ENCODE measurements around the gene PLEKHG3.

Gene PLEKHG3

DNA sequence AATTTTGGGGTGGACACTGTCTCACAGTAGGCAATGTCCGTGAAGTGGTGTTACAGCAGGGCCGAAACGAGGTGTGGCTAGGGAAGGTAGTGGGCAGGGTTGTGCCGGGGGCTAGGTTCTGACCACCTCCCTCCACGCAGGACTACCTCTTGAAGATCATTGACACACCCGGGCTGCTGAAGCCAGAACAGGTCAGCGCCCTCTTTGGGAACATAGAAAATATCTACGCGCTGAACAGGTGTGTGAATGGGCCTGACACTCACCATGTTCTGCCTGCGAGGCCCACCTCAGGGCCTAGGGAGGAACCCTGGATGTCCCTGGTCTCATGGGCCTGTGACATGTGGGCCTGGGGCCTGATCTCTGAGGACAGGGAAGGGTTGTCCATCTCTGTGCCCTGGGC is 24.6 kb downstream of the PLEKHG3 start:
- DNase-seq: no peak

DNA sequence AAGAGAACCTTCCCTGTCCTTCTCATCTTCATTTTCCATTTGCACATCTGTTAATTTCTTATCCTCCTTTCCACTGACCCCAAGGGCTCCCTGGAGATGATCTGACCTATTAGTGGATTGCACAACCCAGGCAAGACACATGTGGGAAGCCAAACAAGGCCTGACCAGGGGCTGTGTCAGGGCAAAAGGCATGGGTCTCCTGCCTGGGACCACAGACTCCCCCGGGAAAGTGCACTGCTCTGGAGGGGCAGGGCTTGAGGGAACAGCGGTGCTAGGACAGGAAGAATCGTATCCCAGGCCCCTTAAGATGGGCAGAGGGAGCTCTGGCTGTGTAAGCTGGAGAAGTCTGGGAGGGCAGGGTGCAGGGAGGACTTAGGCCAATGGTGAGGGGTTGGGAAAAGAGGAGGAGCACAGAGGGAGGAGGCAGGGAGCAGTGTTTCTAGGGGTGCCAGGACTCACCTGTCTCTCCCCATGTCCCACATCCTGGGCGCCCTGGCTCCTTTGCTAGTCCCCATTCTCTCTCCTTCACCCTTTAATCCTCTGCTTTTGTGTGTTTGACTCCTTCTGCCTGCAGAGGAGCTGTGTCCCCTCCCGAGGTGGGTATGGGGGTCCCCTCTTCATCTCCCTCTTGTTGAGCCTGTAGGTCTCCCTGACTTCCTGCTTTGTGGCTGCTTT is 25.3 kb downstream of the PLEKHG3 start:
- no peak for DNase-seq

DNA sequence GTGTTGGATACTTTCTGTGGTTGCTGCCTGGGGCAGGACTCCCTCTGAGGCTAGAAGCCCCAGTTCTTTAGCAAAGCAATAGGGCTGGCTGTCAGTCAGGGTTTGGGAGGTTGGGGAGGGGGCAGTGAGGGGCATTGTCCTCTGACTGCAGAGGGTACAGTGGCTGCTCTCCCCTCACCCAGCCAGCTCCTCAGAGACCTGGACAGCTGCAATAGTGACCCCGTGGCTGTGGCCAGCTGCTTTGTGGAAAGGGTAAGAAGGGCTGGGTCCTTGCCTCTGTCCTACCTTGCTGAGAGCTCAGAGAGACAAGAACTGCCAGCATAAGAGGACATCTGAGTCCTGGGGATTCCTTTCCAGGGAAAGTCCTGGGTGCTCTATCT is 25.8 kb downstream of the PLEKHG3 start:
- DNase-seq: no peak

DNA sequence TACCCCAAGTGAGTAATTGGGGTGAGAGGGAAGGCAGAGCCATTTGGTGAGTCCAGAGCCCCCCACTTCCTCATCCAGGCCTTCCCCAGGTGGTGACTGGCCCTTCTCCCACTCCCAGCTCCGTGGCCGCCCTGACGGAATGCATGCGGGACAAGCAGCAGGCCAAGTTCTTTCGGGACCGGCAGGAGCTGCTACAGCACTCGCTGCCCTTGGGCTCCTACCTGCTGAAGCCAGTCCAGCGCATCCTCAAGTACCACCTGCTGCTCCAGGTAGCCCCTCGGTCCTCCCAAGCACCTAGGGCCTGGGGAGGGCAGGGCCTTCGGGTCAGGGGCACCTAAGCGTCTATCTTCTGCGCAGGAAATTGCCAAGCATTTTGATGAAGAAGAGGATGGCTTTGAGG is 26.5 kb downstream of the PLEKHG3 start:
- no peak for DNase-seq

DNA sequence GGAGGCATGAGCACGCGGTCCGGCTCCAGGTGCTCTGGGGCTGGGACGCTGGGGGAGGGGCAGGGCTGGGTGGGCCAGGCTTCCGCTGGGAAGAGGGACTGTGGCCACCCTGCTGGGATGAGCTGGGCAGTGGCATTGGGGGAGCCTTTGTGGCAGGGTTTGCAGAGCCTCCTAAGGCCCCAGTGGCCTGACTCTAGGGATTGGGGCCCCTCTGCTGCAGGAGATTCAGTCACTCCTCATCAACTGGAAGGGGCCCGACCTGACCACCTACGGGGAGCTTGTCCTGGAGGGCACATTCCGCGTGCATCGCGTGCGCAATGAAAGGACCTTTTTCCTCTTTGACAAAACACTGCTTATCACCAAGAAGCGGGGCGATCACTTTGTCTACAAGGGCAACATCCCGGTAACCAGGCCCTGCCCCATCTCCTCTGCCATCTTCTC is 26.9 kb downstream of the PLEKHG3 start:
- no peak for DNase-seq

DNA sequence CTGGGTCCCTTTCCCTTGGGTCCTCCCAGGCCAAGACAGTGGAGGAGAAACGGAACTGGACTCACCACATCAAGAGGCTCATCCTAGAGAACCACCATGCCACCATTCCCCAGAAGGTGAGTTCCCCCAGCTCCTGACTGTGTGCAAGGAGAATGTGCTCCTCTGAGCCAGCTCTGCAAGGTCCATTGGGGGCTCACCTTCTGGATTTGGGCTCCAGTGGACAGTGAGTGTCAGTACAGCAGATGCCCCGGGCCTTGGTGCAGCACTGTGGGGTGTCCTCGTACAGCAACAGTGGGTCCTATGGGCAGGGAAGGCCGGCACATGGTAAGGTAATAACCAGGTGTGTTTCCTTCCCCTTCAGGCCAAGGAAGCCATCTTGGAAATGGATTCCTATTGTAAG is 27.8 kb downstream of the PLEKHG3 start:
- no peak for DNase-seq

DNA sequence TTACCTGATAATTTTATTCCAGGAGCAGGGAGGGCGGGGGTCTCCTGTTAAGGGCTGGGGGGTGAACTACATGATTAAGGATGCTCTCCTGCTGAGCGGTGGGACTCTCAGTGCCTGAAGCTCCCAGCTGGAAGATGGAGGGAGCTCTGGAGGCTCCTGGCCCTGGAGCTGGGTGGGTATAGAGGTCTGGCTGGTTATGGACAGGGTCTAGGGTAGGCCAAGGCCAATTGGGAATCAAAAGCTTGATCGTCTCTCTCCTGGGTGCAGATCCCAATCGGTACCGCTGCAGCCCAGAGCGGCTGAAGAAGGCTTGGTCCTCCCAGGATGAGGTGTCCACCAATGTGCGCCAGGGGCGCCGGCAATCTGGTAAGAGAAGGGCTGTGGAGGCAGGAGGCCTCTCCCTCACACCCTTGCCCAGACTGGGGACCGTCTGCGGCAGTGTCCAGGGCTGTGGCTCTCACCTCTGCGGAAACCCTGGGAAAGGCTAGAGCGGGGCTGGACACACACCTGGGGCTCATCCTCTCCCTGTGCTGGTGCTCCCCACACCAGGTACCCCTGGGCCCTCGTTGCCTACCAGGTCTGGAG is 28.4 kb downstream of the PLEKHG3 start:
- DNase-seq: no peak

DNA sequence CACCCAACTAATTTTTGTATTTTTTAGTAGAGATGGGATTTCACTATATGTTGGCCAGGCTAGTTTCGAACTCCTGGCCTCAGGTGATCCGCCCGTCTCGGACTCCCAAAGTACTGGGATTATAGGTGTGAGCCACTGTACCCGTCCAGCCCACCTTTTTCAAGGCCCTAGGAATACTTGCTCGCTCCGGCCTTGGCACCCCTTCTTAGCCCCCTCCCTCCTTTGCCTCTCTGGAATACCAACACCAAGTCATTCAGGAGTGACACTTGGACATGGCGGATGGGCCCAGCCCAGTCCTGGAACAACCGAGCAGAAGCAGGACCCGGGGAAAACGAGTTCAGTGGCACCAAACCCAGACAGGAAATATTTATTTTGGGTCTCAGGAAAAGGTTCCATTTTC is 29.1 kb downstream of the PLEKHG3 start:
- no peak for DNase-seq

DNA sequence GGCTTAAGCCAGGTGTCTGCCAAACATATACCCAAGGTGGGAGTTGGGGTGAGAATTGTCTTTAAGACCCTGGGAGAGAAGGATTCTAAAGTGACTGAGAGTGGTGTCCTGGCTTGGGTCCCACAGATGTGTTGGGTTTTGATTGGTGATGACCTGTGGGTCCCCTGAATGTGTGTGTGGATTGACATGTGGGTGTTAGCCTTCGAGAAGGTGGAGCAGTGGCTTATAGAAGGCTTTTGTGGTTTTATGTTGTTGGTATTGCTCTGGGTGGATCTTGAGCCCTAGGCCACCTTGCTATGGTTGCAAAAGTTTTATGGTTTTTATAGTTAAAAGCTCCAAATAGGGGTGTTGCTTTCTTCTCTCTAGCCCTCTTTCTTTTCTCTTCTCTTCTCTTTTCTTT is 29.7 kb downstream of the PLEKHG3 start:
- DNase-seq: no peak

DNA sequence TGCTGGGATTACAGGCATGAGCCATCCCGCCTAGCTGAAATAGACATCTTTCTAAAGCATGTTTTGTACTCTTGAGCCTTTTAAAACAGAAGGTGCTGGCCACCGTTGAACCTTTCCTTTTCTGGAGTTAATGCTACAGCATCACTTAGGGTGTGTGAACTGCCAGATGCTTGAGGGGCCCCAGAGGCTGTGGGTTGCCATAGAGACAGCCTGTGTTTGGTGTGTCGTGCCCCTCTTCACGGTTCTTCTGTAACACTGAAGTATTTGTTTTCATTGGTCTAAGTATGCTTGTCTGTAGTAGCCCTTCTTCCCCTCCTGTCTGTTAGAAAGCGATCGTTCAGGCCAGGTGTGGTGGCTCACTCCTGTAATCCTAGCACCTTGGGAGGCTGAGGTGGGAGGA is 30.8 kb downstream of the PLEKHG3 start:
- no peak for DNase-seq

DNA sequence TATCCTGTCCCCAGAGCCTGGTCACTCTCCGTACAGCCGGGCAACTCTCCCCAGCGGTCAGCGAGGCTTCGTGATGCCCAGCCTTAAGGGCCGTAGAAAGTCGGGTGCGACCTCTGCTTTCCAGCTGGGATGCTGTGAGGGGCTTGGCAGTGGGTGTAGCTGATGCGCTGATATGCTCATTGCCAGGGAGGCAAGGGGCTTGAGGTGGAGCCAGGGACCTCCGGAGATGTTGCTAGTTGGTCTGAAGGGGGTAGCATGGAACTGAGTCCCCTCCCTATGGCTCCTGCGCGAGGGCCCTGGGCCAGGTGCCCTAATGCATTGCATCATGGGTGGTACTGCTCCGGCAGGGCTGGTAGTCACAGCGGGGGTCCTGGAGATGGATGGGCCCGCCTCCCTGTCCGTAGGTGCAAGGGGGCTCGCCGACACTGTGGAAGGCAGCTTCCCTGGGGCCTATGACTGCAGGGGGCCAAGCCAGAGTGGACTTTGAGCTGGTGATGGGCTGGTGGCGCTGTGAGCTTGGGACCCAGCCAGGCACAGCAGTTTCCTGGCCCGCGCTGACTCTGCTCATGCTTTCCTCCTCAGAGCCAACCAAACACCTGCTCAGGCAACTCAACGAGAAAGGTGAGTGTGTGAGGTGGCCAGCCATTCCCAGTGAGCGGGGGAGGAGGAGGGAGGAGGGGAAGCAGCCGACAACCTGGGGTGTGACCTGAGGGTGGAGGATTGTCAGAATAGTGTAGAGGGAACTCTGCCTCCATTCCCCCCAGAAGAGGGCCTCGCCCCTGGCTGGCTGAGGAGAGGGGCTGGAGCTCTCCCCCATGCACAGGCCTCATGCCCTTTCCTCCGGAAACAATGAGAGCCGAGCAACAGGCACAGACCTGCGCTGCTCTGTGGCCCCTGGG is 32.3 kb downstream of the PLEKHG3 start:
- no peak for DNase-seq

DNA sequence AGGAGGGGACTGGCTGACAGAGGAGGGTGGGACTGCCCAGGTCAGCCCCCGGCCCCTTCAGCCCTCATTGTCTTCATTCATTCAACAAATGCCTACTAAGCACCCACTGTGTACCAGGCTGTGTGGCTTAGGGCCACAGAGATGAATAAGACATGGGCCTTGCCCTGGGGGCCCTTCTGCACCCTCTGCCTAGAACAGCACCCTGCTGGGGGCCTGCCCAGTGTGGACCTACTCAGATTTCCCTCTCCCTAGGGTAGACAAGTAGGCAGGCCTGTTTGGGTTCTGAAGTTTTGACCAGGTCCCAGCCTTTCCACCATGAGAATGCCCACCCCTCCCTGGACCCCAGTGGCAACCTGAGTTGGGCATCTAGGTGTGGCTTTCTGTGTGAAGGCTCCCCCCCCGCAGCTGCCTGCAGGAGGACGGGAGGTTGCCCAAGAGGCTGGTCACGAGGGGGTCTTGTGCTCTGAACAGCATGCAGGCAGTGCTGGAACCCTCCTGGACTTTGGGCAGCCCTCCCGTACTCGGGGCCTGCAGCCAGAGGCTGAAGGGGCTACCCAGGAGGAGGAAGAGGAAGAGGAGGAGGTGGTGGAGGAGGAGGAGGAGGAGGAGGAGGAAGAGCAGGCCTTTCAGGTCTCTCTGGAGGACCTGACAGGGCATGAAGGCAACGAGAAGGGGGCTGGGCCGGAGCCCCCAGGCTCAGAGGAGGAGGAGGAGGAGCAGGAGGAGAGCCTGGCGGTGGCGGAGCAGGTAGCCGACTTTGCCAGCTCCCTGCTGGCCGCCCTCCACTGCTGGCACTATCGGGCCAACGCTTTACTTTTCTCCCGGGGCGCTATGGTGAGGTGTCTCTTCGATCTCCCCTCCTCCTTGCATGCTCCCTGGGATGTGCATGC is 33.4 kb downstream of the PLEKHG3 start:
- DNase-seq: no peak

DNA sequence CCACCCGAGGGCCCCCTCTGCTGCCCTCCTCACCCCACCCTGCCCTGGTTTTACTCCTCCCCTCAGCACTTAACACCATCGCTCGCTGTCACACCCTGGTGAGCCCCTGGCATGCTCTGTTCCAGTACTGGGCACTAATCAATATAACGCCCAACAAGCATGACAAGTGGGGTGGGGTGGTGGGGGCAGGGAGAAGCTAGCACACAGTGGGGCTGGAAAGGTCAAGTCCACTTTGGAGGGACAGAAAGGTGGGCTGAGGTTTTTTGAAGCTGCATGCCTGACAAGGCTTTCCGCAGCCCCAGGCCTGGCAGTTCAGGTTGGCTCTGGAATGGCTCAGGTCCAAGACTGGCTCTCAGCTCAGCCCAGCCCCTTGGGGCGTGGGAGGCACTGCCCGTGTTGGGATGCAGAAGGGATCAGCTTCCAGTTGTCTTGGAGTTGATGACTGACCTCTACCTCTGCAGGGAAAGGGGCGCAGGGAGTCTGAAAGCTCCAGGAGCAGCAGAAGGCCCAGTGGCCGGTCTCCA is 34.1 kb downstream of the PLEKHG3 start:
- DNase-seq: no peak

DNA sequence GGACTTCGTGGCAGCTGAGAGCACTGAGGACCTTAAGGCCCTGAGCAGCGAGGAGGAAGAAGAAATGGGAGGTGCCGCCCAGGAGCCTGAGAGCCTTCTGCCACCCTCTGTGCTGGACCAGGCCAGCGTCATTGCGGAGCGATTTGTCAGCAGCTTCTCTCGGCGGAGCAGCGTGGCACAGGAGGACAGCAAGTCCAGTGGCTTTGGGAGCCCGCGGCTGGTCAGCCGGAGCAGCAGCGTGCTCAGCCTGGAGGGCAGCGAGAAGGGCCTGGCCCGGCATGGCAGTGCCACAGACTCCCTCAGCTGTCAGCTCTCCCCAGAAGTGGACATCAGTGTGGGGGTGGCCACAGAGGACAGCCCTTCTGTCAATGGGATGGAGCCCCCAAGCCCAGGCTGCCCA is 37.0 kb downstream of the PLEKHG3 start:
- no peak for DNase-seq

DNA sequence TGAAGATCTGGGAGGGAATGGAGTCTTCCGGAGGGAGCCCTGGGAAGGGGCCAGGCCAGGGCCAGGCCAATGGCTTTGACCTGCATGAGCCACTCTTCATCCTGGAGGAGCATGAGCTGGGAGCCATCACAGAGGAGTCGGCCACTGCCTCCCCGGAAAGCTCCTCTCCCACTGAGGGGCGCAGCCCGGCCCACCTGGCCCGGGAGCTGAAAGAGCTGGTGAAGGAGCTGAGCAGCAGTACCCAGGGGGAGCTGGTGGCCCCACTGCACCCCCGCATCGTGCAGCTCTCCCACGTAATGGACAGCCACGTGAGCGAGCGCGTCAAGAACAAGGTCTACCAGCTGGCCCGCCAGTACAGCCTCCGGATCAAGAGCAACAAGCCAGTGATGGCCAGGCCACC is 37.7 kb downstream of the PLEKHG3 start:
- DNase-seq: no peak

DNA sequence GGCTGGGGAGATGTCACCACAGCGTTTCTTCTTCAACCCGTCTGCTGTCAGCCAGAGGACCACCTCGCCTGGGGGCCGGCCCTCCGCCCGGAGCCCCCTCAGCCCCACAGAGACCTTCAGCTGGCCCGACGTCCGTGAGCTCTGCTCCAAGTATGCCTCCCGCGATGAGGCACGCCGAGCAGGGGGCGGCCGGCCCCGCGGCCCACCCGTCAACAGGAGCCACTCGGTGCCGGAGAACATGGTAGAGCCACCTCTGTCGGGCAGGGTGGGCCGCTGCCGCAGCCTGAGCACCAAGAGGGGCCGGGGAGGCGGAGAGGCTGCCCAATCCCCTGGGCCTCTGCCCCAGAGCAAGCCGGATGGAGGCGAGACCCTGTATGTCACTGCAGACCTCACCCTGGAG is 38.8 kb downstream of the PLEKHG3 start:
- DNase-seq: no peak

DNA sequence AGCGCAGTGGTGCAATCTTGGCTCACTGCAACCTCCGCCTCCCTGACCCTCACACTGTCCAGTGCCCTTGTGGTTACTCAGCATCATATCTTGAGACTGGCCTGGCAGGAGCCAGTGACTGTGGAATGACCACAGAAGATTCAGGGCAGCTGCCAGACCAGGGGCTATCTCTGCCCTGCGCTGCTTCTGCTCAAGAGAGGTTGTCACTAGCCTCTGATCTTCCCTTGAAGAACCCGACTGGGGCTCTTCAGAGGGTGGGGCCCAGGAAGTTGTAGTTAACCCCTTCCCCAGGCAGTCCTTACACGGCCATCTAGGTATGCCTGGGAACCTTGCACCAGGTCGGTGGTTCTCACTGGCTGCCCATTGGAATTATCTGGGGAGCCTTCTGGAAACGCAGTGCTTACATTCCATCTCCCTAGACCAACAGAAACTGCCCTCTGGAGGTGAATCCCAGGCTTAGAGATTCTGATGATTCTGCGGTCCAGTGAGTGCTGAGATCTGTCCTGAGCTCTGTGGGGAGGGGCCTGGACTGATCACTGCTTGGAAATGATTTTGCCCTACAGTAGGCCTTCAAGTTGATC is 41.4 kb downstream of the PLEKHG3 start:
- no peak for DNase-seq

DNA sequence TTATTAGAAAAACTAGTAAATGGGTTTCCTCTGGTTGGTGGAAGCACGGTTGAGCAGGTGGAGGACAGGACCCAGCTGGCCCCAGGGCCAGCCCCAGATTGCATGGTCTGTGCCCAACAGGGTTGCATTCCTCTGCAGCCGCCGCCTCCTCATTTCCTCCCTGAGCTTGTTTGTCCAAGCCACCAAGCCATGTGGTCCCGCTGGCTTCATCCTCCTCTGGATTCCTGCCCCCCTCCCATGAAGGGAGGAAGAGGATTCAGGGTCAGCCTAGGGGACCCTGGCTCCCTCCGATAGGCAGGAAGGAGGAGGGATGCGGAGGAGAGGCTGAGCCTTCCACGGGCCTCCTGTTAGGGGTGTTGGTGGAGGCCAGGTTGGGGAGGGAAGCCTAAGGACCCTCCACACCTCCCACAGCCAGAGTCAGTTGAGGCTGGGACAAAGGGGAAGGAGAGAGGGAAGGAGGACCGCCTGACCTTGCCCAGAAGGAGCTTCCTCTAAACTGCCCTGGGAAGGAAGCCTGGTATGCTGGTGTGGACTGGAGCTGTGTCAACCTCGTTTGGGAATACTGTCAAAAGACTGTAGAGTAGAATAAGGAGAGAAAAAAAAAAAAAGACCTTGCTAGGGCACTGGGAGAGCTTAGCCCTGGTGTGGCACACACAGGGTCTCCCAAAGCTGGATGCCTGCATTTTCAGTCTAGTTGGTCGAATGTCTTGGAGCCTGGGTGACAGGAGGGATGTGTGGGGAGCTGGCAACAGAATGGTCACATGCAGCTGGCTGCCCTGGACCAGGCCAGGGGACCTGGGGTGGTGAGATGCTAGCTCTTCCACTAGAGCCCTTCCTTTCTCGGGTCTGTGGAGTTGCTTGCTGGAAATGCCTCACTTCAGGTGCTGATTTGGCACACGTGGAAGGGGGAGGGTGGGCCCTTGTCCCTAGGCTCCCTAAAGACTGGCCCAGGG is 42.4 kb downstream of the PLEKHG3 start:
- no peak for DNase-seq

DNA sequence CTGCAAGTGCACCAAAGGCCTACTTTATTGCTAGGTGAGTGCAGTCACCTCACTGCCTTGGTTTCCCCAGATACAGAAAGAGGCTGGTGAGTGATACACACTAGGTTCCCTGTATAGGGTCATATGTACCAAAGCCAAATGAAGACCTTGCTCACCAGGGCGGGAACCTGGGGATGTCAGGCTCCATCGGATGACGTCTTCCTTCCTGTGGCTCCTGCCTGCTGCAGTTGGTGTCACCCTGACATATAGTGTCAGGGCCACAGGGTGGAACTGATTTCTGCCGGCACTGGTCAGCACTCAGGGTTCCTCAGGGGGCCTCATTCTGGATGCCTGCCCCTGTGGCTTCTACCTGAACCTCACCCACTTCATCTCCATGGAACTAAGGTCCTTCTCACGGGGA is 43.1 kb downstream of the PLEKHG3 start:
- DNase-seq: no peak

DNA sequence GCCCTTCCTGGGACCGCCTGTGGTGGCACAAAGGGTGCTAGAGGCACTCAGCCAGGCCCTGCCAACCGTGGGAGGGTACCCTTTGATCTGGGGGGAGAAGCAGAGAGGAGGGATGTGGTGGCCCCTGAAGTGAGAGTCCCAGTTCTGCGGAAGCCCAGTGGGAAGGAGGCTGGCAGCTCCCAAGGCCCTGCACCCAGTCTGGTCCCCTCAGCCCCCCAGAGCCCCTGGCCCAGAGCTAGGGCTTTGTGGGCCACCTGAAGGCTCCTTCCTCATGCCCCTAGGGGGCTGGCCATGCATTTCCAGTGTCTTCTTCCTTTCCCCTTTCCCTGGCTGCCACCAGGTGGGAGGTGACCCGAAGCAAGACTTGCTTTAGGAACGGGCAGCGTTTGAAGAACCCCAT is 44.3 kb downstream of the PLEKHG3 start:
- no peak for DNase-seq
